ENCODE data around the gene CRYBA1. TPM values are rescaled to one million over a fixed set of nuclear protein-coding genes. Genes with fewer than 3 reads are reported as not detected.

CRYBA1 gene
- total RNA-seq, 1 donor from 2014 or later, result 0.84 TPM

DNA sequence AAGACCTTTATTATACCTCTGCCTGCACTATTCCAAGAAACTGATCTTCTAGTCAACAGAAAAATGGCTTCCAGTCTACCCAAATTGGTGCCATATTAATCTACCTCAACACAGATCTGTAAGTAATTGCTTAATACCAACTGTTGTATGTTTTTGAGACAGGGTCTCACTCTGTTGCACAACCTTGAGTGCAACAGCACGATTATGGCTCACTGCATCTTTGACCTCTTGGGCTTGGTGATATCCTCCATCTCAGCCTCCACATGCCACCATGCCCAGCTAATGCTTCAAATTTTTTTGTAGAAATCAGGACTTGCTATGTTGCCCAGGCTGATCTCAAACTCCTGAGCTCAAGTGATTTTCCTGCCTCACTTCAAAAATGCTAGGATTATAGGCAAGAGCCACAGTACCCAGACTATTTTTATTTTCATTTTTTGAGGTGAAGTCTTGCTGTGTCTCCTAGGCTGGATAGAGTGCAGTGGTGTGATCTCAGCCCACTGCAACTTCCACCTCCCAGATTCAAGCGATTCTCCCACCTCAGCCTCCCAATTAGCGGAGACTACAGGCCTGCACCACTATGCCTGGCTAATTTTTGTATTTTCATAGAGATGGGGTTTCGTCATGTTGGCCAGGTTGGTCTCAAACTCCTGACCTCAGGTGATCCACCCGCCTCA, 32.9 kb downstream of the CRYBA1 start:
- Histone ChIP-seq H3K9me3 (ENCODE audit: low read depth) (peaks cover 2% of the 10 kb centered on the region), H3K4me2 (no peak overlapping the region), H3K4me3 (no peak overlapping the region), H3K27ac (no peak overlapping the region), H3K79me2 (ENCODE audit: low read depth) (peaks cover 100% of the 10 kb centered on the region), H2AFZ (replicated peaks) (no peak overlapping the region), H3K36me3 (peaks cover 29% of the 10 kb centered on the region), H3F3A (ENCODE audit: low read depth) (peaks cover 21% of the 10 kb centered on the region), H3K27me3 (no peaks in the 10 kb centered on the region), H3K9ac (no peak overlapping the region), H3K4me1 (no peaks in the 10 kb centered on the region), H4K20me1 (ENCODE audit: low read depth) (peaks cover 94% of the 10 kb centered on the region)
- peaks cover 45% of the 10 kb centered on the region for H3K9me3 Mint-ChIP-seq
- DNase-seq (ENCODE audit: low spot score), result no peak
- no peak for TF ChIP-seq EZH2phosphoT487 (IDR thresholded peaks at IDR 0.05)
- TF ChIP-seq CTCF (IDR thresholded peaks at IDR 0.05), result no peak
- no peak for TF ChIP-seq EZH2 (IDR thresholded peaks at IDR 0.05)
- H3K4me1 Mint-ChIP-seq, result peaks cover 2% of the 10 kb centered on the region
- H3K27me3 Mint-ChIP-seq (ENCODE audit: insufficient read depth, low read depth), result no peaks in the 10 kb centered on the region
- H3K4me3 Mint-ChIP-seq, result no peak overlapping the region
- no peak overlapping the region for H3K27ac Mint-ChIP-seq
- H3K36me3 Mint-ChIP-seq, result peaks cover 74% of the 10 kb centered on the region

DNA sequence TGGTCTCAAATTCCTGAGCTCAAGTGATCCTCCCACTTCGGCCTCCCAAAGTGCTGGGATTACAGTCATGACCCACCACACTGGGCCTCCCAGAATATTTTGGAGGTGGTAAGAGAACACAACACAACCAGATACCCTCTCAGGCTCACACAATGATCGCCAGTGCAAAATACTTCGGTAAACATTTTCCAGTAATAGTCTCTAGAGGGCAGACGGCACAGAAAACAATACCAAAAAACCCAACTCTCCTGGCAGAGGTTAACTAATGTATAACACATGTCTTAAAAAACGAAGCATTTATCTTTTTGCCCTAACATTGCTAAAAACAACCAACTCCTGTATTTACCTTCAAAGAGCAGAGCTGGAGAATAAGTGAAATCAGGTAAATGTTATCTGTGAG, 36.8 kb downstream of the CRYBA1 start:
- Histone ChIP-seq H3K9me3 (ENCODE audit: low read depth) (peaks cover 2% of the 10 kb centered on the region), H3K9ac (no peak overlapping the region), H3K4me3 (no peak overlapping the region), H4K20me1 (ENCODE audit: low read depth) (peaks cover 94% of the 10 kb centered on the region), H3K4me1 (no peaks in the 10 kb centered on the region), H3K4me2 (no peak overlapping the region), H3K27ac (no peak overlapping the region), H3K36me3 (peaks cover 43% of the 10 kb centered on the region), H3F3A (ENCODE audit: low read depth) (peaks cover 29% of the 10 kb centered on the region), H2AFZ (replicated peaks) (no peak overlapping the region), H3K27me3 (no peaks in the 10 kb centered on the region), H3K79me2 (ENCODE audit: low read depth) (peaks cover 100% of the 10 kb centered on the region)
- Mint-ChIP-seq H3K4me3 (no peak overlapping the region), H3K27ac (no peak overlapping the region), H3K36me3 (peaks cover 82% of the 10 kb centered on the region), H3K4me1 (no peaks in the 10 kb centered on the region), H3K27me3 (ENCODE audit: insufficient read depth, low read depth) (no peaks in the 10 kb centered on the region), H3K9me3 (peaks cover 49% of the 10 kb centered on the region)
- no peak for DNase-seq (ENCODE audit: low spot score)
- no peak for TF ChIP-seq EZH2 (IDR thresholded peaks at IDR 0.05)
- TF ChIP-seq EZH2phosphoT487 (IDR thresholded peaks at IDR 0.05), result no peak
- TF ChIP-seq CTCF (IDR thresholded peaks at IDR 0.05), result no peak

- no peak overlapping the region for H3K4me3 Mint-ChIP-seq
- H3K4me2 ChIP-seq, result no peak overlapping the region
- H3K4me3 ChIP-seq, result no peak overlapping the region
Measured at GRCh38 chr17:29283961-29284360, 37.3 kb downstream of the CRYBA1 start.

More at GRCh38 chr17:29283961-29284360, 37.3 kb downstream of the CRYBA1 start:
- Histone ChIP-seq H3K36me3 (peaks cover 41% of the 10 kb centered on the region), H2AFZ (replicated peaks) (no peak overlapping the region), H3K27ac (no peak overlapping the region), H3F3A (ENCODE audit: low read depth) (peaks cover 29% of the 10 kb centered on the region), H3K9me3 (ENCODE audit: low read depth) (peaks cover 2% of the 10 kb centered on the region), H3K9ac (no peak overlapping the region), H3K27me3 (no peaks in the 10 kb centered on the region), H3K4me1 (no peaks in the 10 kb centered on the region), H4K20me1 (ENCODE audit: low read depth) (peaks cover 94% of the 10 kb centered on the region), H3K79me2 (ENCODE audit: low read depth) (peaks cover 100% of the 10 kb centered on the region)
- Mint-ChIP-seq H3K27me3 (ENCODE audit: insufficient read depth, low read depth) (no peaks in the 10 kb centered on the region), H3K27ac (no peak overlapping the region), H3K36me3 (peaks cover 82% of the 10 kb centered on the region), H3K9me3 (peaks cover 49% of the 10 kb centered on the region), H3K4me1 (peaks cover 4% of the 10 kb centered on the region)
- DNase-seq (ENCODE audit: low spot score), result no peak
- TF ChIP-seq EZH2phosphoT487 (IDR thresholded peaks at IDR 0.05) (no peak), EZH2 (IDR thresholded peaks at IDR 0.05) (no peak), CTCF (IDR thresholded peaks at IDR 0.05) (no peak)

Data from neural progenitor cell (in vitro differentiated cells).